ENCODE data around the gene HLTF.

HLTF gene

GRCh38 chr3:149031096-149031495, 55.2 kb downstream of the HLTF start:
- no peak overlapping the region for H3K4me3 ChIP-seq (ENCODE audit: low read length)
- TF ChIP-seq, protein P1, sequence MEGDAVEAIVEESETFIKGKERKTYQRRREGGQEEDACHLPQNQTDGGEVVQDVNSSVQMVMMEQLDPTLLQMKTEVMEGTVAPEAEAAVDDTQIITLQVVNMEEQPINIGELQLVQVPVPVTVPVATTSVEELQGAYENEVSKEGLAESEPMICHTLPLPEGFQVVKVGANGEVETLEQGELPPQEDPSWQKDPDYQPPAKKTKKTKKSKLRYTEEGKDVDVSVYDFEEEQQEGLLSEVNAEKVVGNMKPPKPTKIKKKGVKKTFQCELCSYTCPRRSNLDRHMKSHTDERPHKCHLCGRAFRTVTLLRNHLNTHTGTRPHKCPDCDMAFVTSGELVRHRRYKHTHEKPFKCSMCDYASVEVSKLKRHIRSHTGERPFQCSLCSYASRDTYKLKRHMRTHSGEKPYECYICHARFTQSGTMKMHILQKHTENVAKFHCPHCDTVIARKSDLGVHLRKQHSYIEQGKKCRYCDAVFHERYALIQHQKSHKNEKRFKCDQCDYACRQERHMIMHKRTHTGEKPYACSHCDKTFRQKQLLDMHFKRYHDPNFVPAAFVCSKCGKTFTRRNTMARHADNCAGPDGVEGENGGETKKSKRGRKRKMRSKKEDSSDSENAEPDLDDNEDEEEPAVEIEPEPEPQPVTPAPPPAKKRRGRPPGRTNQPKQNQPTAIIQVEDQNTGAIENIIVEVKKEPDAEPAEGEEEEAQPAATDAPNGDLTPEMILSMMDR (IDR thresholded peaks at IDR 0.05; ENCODE audit: insufficient read depth, low read depth, low read length, missing control alignments), result no peak
- DNase-seq (ENCODE audit: low read depth), result no peak

- no peak for DNase-seq (ENCODE audit: low read depth)
- TF ChIP-seq, protein P1 (IDR thresholded peaks at IDR 0.05; ENCODE audit: insufficient read depth, low read depth, low read length, missing control alignments), result no peak
- H3K4me3 ChIP-seq (ENCODE audit: low read length), result no peak overlapping the region
These were observed 59.6 kb downstream of the HLTF start for GRCh38 chr3:149026718-149027117.

GRCh38 chr3:149023951-149024350, 62.4 kb downstream of the HLTF start:
- no peak overlapping the region for H3K4me3 ChIP-seq (ENCODE audit: low read length)
- DNase-seq (ENCODE audit: low read depth), result peak; percentile 28
- TF ChIP-seq, protein P1 (IDR thresholded peaks at IDR 0.05; ENCODE audit: insufficient read depth, low read depth, low read length, missing control alignments), result no peak

- no peak overlapping the region for H3K4me3 ChIP-seq (ENCODE audit: low read length)
- DNase-seq (ENCODE audit: low read depth), result no peak
- TF ChIP-seq, protein P1 (IDR thresholded peaks at IDR 0.05; ENCODE audit: insufficient read depth, low read depth, low read length, missing control alignments), result no peak
These were observed 64.5 kb downstream of the HLTF start for GRCh38 chr3:149021830-149022229.

- TF ChIP-seq, protein P1 (IDR thresholded peaks at IDR 0.05; ENCODE audit: insufficient read depth, low read depth, low read length, missing control alignments), result no peak
- DNase-seq (ENCODE audit: low read depth), result no peak
- H3K4me3 ChIP-seq (ENCODE audit: low read length), result no peak overlapping the region
These were observed 65.5 kb downstream of the HLTF start for GRCh38 chr3:149020839-149021252.

GRCh38 chr3:149020196-149020838, 66.0 kb downstream of the HLTF start:
- no peak overlapping the region for H3K4me3 ChIP-seq (ENCODE audit: low read length)
- TF ChIP-seq, protein P1 (IDR thresholded peaks at IDR 0.05; ENCODE audit: insufficient read depth, low read depth, low read length, missing control alignments), result no peak
- no peak for DNase-seq (ENCODE audit: low read depth)

DNA sequence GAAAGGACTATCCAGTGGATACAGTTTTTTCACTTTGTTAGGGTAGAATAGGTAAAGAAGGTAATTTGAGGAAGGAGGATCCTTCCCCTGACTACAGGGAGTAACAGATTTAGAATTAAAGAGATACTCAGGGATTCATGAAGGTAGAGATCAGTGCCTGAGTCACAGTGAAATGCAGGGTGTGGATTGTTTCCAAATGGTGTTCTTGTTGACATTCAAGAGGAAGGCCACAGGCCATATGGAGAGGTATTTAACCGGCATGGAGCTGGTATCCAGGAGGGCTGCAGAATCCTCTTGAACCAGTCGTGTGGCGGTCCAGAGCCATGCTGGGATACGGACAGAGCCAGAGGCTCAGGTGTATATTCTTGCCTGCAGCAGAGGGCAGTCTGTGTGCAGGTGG, 66.8 kb downstream of the HLTF start:
- no peak overlapping the region for H3K4me3 ChIP-seq (ENCODE audit: low read length)
- TF ChIP-seq, protein P1 (IDR thresholded peaks at IDR 0.05; ENCODE audit: insufficient read depth, low read depth, low read length, missing control alignments), result no peak
- DNase-seq (ENCODE audit: low read depth), result peak; percentile 40
